K562 (cell line): ENCODE data around the gene FAM83D. TPM values are rescaled to one million over a fixed set of nuclear protein-coding genes. Genes with fewer than 3 reads are reported as not detected.

Source experiments
- EHMT2 ChIP-seq: fragments of 450-650 bp; IDR thresholded peaks from 2 replicates; pipeline ENCODE4 v1.6.1; 2018; ENCODE audit warnings: antibody characterized with exemption
- NRF1 ChIP-seq, 2 experiments: fragments of 450-650 bp; IDR thresholded peaks in 1 of 2; conservative IDR thresholded peaks in 1 of 2; 2 replicates each; pipeline ENCODE4 v1.6.1; 2014; ENCODE audit warnings: mild to moderate bottlenecking in 2 of 2
- PRMT5 ChIP-seq: sonication (generic); formaldehyde crosslinking; IDR thresholded peaks from 2 replicates; pipeline ENCODE4 v1.5.0; 2020; ENCODE audit warnings: missing genetic modification reagents
- REST ChIP-seq, 2 experiments: fragments of 450-650 bp; formaldehyde crosslinking in 1 of 2; IDR thresholded peaks; 2 replicates each; pipeline versions ENCODE4 v1.4.0 to v1.6.1; 2014 to 2020; ENCODE audit warnings: mild to moderate bottlenecking in 2 of 2, borderline replicate concordance in 1 of 2, low read depth in 1 of 2
- VEZF1 ChIP-seq: fragments of 200-800 bp; sonication (Bioruptor generic); IDR thresholded peaks from 2 replicates; pipeline ENCODE4 v1.6.1; 2017; ENCODE audit warnings: missing genetic modification characterization, missing compliant biosample characterization
- polyA plus RNA-seq, 8 experiments: library from polyadenylated mRNA; depleted of rRNA in 4 of 8; stranded (reverse) in 5 of 8; unstranded in 3 of 8; fragments of >200 nt; fragmentation: Nextera tagmentation in 2 of 8; fragmentation: Illumina TruSeq in 1 of 8; extraction: Ambion mirVana in 2 of 8; extraction: Trizol in 1 of 8; gene quantifications; 2 replicates each; pipeline versions ENCODE4 v1.2.1 to v1.2.3, GENCODE V29; 2011 to 2014; ENCODE audit warnings: inconsistent platforms in 1 of 8, missing spikeins in 1 of 8
- total RNA-seq, 7 experiments: library from RNA; depleted of rRNA in 6 of 7; stranded (reverse); fragments of >200 nt in 6 of 7; fragmentation: Illumina TruSeq in 2 of 7; extraction: Trizol in 2 of 7; gene quantifications; 2 replicates each; pipeline versions ENCODE4 v1.2.1 to v1.2.3, GENCODE V29; 2011 to 2021; ENCODE audit warnings: low replicate concordance in 1 of 7

Gene FAM83D
- total and polyA plus RNA-seq, 9 of the 15 experiments (the other 6 are each of a cell fraction or from before 2014, with no cell fraction given): 8.2 to 66.1 (median 43.5) TPM

- TF ChIP-seq NRF1 (conservative IDR thresholded peaks at IDR 0.05 in 1 of 2, IDR thresholded peaks at IDR 0.05 in 1 of 2) (no peak), EHMT2 (peak; percentile 96), REST (IDR thresholded peaks at IDR 0.05; ENCODE audit: borderline replicate concordance) (peak; percentile 98), REST (CRISPR knock-in tag; IDR thresholded peaks at IDR 0.05; ENCODE audit: low read depth) (peak; percentile 91), VEZF1 (CRISPR knock-in tag) (peak; percentile 26; the same call in 1 of the 2 replicates), PRMT5 (CRISPR knock-in tag) (peak; percentile 65; the same call in 1 of the 2 replicates)
Measured at GRCh38 chr20:38878866-38879265, 47.4 kb upstream of the FAM83D start (continued).
